GM12801 (cell line): ENCODE data around the gene POLR3C.

ENCODE experiments used
- CTCF ChIP-seq: IDR thresholded peaks from one replicate; pipeline ENCODE4 v1.5.1; 2011; ENCODE audit warnings: control low read depth; ENCODE audit not compliant: insufficient read length; ENCODE audit errors: extremely low read depth

POLR3C gene

GRCh38 chr1:145837656-145838055 lies 13.7 kb downstream of the POLR3C start:
- TF ChIP-seq CTCF: no peak

GRCh38 chr1:145843031-145843430 lies 19.0 kb downstream of the POLR3C start:
- TF ChIP-seq CTCF: no peak

GRCh38 chr1:145845144-145845513 lies 21.1 kb downstream of the POLR3C start:
- no peak for TF ChIP-seq CTCF

GRCh38 chr1:145845514-145846161 lies 21.6 kb downstream of the POLR3C start, which contains the start of gene NUDT17:
Gene NUDT17 (plus strand): TSS chr1:145845630. CDS start chr1:145845641, 11 bp downstream.
- no peak for TF ChIP-seq CTCF

- no peak for TF ChIP-seq CTCF
These were observed 22.2 kb downstream of the POLR3C start for GRCh38 chr1:145846201-145846612.

- no peak for TF ChIP-seq CTCF
These were observed 23.8 kb downstream of the POLR3C start for GRCh38 chr1:145847827-145848226.

- TF ChIP-seq CTCF: no peak
These were observed 25.6 kb downstream of the POLR3C start for GRCh38 chr1:145849356-145850160.
